H9 (cell line): Measurements from ENCODE around the gene CTDSPL. TPM values are rescaled to one million over a fixed set of nuclear protein-coding genes. Genes with fewer than 3 reads are reported as not detected.

Source experiments
- DNase-seq: peaks from one replicate; pipeline ENCODE4 v3.0.0-alpha.2; 2017
- H2AFZ ChIP-seq: one replicate; pipeline ENCODE4 v1.6.1; 2013; ENCODE audit warnings: mild to moderate bottlenecking, low read length, control low read depth, moderate library complexity
- H2AK5ac ChIP-seq: 2 replicates; pipeline ENCODE4 v1.6.1; 2013; ENCODE audit warnings: low read length, control low read depth, mixed read lengths; ENCODE audit not compliant: insufficient read length
- H2BK120ac ChIP-seq: one replicate; pipeline ENCODE4 v1.6.1; 2013; ENCODE audit warnings: low read depth, mild to moderate bottlenecking, low read length, control low read depth, inconsistent platforms; ENCODE audit not compliant: poor library complexity, severe bottlenecking
- H2BK12ac ChIP-seq: 2 replicates; pipeline ENCODE4 v1.6.1; 2013; ENCODE audit warnings: low read length, control low read depth, mixed read lengths, low read depth; ENCODE audit not compliant: insufficient read length
- H2BK15ac ChIP-seq: 2 replicates; pipeline ENCODE4 v1.6.1; 2013; ENCODE audit warnings: low read depth, low read length, control low read depth
- H2BK20ac ChIP-seq: one replicate; pipeline ENCODE4 v1.6.1; 2013; ENCODE audit warnings: low read depth, mild to moderate bottlenecking, low read length, control low read depth, inconsistent platforms; ENCODE audit not compliant: poor library complexity, severe bottlenecking
- H2BK5ac ChIP-seq: 2 replicates; pipeline ENCODE4 v1.6.1; 2013; ENCODE audit warnings: low read length, control low read depth, mixed read lengths; ENCODE audit not compliant: insufficient read length
- H3K14ac ChIP-seq: 2 replicates; pipeline ENCODE4 v1.6.1; 2013; ENCODE audit warnings: low read length, control low read depth; ENCODE audit not compliant: insufficient read depth
- H3K18ac ChIP-seq: 2 replicates; pipeline ENCODE4 v1.6.1; 2013; ENCODE audit warnings: low read depth, mild to moderate bottlenecking, mixed read lengths, low read length, control low read depth; ENCODE audit not compliant: insufficient read length
- H3K23ac ChIP-seq: 2 replicates; pipeline ENCODE4 v1.6.1; 2013; ENCODE audit warnings: low read length, control low read depth, mixed read lengths, low read depth; ENCODE audit not compliant: insufficient read length
- H3K23me2 ChIP-seq: 2 replicates; pipeline ENCODE4 v1.6.1; 2013; ENCODE audit warnings: low read depth, mild to moderate bottlenecking, mixed read lengths, low read length, control low read depth; ENCODE audit not compliant: insufficient read length, poor library complexity, severe bottlenecking
- H3K27ac ChIP-seq: 2 replicates; pipeline ENCODE4 v1.5.1; 2013; ENCODE audit warnings: low read length, control low read depth, mixed read lengths, low read depth; ENCODE audit not compliant: insufficient read length
- H3K27me3 ChIP-seq: 2 replicates; pipeline ENCODE4 v1.6.1; 2013; ENCODE audit warnings: low read length, control low read depth, inconsistent platforms; ENCODE audit not compliant: insufficient read depth
- H3K4ac ChIP-seq: 2 replicates; pipeline ENCODE4 v1.6.1; 2013; ENCODE audit warnings: low read depth, mild to moderate bottlenecking, control low read depth, inconsistent platforms, low read length, moderate library complexity
- H3K4me1 ChIP-seq: 2 replicates; pipeline ENCODE4 v1.6.1; 2013; ENCODE audit warnings: low read length, control low read depth, inconsistent platforms; ENCODE audit not compliant: insufficient read depth
- H3K4me2 ChIP-seq: 2 replicates; pipeline ENCODE4 v1.6.1; 2013; ENCODE audit warnings: low read length, control low read depth, mixed read lengths; ENCODE audit not compliant: insufficient read length, insufficient read depth
- H3K56ac ChIP-seq: 2 replicates; pipeline ENCODE4 v1.6.1; 2013; ENCODE audit warnings: low read depth, mild to moderate bottlenecking, mixed read lengths, low read length, control low read depth; ENCODE audit not compliant: insufficient read length
- H3K79me1 ChIP-seq: 2 replicates; pipeline ENCODE4 v1.6.1; 2013; ENCODE audit warnings: low read depth, mild to moderate bottlenecking, moderate library complexity, low read length, control low read depth, inconsistent platforms; ENCODE audit not compliant: insufficient read depth, poor library complexity, severe bottlenecking
- H3K79me2 ChIP-seq: 2 replicates; pipeline ENCODE4 v1.6.1; 2013; ENCODE audit warnings: low read length, control low read depth, inconsistent platforms; ENCODE audit not compliant: insufficient read depth
- H3K9ac ChIP-seq: 2 replicates; pipeline ENCODE4 v1.6.1; 2013; ENCODE audit warnings: low read length, control low read depth, mixed read lengths; ENCODE audit not compliant: insufficient read length; ENCODE audit errors: extremely low read depth
- H3K9me3 ChIP-seq: one replicate; pipeline ENCODE4 v1.6.1; 2013; ENCODE audit warnings: low read depth, low read length, inconsistent platforms; ENCODE audit not compliant: control insufficient read depth
- H3T11ph ChIP-seq: one replicate; pipeline ENCODE4 v1.6.1; 2013; ENCODE audit warnings: mild to moderate bottlenecking, low read length, control low read depth, inconsistent platforms
- H4K20me1 ChIP-seq: one replicate; pipeline ENCODE4 v1.6.1; 2013; ENCODE audit not compliant: control insufficient read depth, insufficient read length, insufficient read depth
- H4K5ac ChIP-seq: 2 replicates; pipeline ENCODE4 v1.6.1; 2013; ENCODE audit warnings: low read depth, mild to moderate bottlenecking, mixed read lengths, low read length, control low read depth; ENCODE audit not compliant: insufficient read length
- H4K8ac ChIP-seq: replicated peaks from 2 replicates; pipeline ENCODE4 v1.6.1; 2013; ENCODE audit warnings: low read length, control low read depth, mixed read lengths, low read depth; ENCODE audit not compliant: insufficient read length
- H4K91ac ChIP-seq: 2 replicates; pipeline ENCODE4 v1.6.1; 2013; ENCODE audit warnings: low read depth, mild to moderate bottlenecking, moderate library complexity, mixed read lengths, low read length, control low read depth; ENCODE audit not compliant: insufficient read length
- H3K27ac Mint-ChIP-seq, 3 experiments: 2 replicates in 2 of 3; 3 replicates in 1 of 3; pipeline ENCODE4 v1.8.0; 2020 to 2021; ENCODE audit warnings: mixed read lengths in 3 of 3, mild to moderate bottlenecking in 1 of 3, moderate library complexity in 1 of 3
- H3K27me3 Mint-ChIP-seq: 2 replicates; pipeline ENCODE4 v1.8.0; 2021; ENCODE audit warnings: low read depth, mild to moderate bottlenecking, moderate library complexity, mixed read lengths
- H3K36me3 Mint-ChIP-seq, 3 experiments: 2 replicates in 2 of 3; 3 replicates in 1 of 3; pipeline ENCODE4 v1.8.0; 2020 to 2021; ENCODE audit warnings: low read depth in 3 of 3, mixed read lengths in 3 of 3; ENCODE audit not compliant: insufficient read depth in 1 of 3
- H3K4me1 Mint-ChIP-seq, 2 experiments: 2 replicates each; pipeline ENCODE4 v1.8.0; 2020; ENCODE audit warnings: mixed read lengths in 2 of 2
- H3K4me3 Mint-ChIP-seq, 2 experiments: 2 replicates in 1 of 2; 3 replicates in 1 of 2; pipeline ENCODE4 v1.8.0; 2020 to 2021; ENCODE audit warnings: mild to moderate bottlenecking in 2 of 2, mixed read lengths in 2 of 2, moderate library complexity in 1 of 2
- H3K9me3 Mint-ChIP-seq, 2 experiments: 2 replicates in 1 of 2; 3 replicates in 1 of 2; pipeline ENCODE4 v1.8.0; 2020; ENCODE audit warnings: mild to moderate bottlenecking in 2 of 2, mixed read lengths in 2 of 2, moderate library complexity in 1 of 2
- WGBS: extraction: QIAGEN DNeasy Blood & Tissue Kit; methylation state at CpG from one replicate; pipeline ENCODE4 v1.1.7; 2013; ENCODE audit warnings: missing lambda C conversion rate, low lambda C conversion rate, mixed read lengths; ENCODE audit not compliant: insufficient read length; ENCODE audit errors: extremely low coverage; 5-methylcytosine and 5-hydroxymethylcytosine counted together
- total RNA-seq: library from RNA; stranded (reverse); gene quantifications from 2 replicates; pipeline ENCODE4 v1.2.1, GENCODE V29; 2021
- TF ChIP-seq, protein P1 (sequence below): fragments of 200-600 bp; sonication (generic); conservative IDR thresholded peaks from 3 replicates; pipeline ENCODE4 v1.8.0; 2021; ENCODE audit warnings: antibody characterized with exemption, mild to moderate bottlenecking

CTDSPL gene
- total RNA-seq, 1 experiment from 2014 or later: 20.8 TPM

DNA sequence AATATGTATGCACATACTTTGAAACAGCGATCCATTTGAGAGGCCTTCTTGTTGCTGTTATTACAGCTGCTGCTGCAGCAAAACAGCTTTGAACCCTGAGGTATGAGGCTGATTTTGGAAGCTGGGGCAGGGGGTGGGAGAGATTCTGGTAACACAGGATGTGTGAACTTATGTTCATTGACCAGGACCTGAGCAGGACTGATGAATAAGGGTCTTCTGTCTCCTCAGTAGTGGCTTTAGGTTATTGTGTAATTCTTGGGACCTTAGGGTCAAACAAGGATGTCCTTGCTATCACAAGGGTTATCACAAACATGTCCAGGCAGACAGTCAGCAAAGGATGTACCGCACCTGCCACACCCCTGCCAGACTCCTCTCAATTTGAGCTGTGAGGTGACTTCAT is 41.6 kb downstream of the CTDSPL start:
- WGBS: no CpG with 5 or more reads among the region's 2 CpGs

More for the DNA sequence above, 41.6 kb downstream of the CTDSPL start:
- H2AFZ ChIP-seq: no peak overlapping the region
- H3K27me3 ChIP-seq: no peaks in the 10 kb centered on the region
- H4K20me1 ChIP-seq: no peaks in the 10 kb centered on the region
- no peak overlapping the region for H3K9ac ChIP-seq
- peaks cover 9% of the 10 kb centered on the region for H3K4me1 ChIP-seq
- no peaks in the 10 kb centered on the region; a peak in 1 of 7 replicates for H3K36me3 Mint-ChIP-seq
- H3K56ac ChIP-seq: no peak overlapping the region
- no peak overlapping the region for H2BK5ac ChIP-seq
- no peak overlapping the region for H3K18ac ChIP-seq
- H3K4ac ChIP-seq: no peak overlapping the region
- no peak overlapping the region for H3K4me2 ChIP-seq
- no peak overlapping the region for H3K4me3 Mint-ChIP-seq
- H3K27ac Mint-ChIP-seq: no peak overlapping the region; a peak in 1 of 7 replicates
- H3K27ac ChIP-seq: no peak overlapping the region
- TF ChIP-seq, protein P1, sequence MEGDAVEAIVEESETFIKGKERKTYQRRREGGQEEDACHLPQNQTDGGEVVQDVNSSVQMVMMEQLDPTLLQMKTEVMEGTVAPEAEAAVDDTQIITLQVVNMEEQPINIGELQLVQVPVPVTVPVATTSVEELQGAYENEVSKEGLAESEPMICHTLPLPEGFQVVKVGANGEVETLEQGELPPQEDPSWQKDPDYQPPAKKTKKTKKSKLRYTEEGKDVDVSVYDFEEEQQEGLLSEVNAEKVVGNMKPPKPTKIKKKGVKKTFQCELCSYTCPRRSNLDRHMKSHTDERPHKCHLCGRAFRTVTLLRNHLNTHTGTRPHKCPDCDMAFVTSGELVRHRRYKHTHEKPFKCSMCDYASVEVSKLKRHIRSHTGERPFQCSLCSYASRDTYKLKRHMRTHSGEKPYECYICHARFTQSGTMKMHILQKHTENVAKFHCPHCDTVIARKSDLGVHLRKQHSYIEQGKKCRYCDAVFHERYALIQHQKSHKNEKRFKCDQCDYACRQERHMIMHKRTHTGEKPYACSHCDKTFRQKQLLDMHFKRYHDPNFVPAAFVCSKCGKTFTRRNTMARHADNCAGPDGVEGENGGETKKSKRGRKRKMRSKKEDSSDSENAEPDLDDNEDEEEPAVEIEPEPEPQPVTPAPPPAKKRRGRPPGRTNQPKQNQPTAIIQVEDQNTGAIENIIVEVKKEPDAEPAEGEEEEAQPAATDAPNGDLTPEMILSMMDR: no peak
- H3K9me3 Mint-ChIP-seq: no peaks in the 10 kb centered on the region
- no peak overlapping the region for H4K91ac ChIP-seq
- no peak overlapping the region for H2BK120ac ChIP-seq
- DNase-seq: no peak
- H2BK15ac ChIP-seq: no peak overlapping the region
- no peak overlapping the region for H4K5ac ChIP-seq
- no peak overlapping the region for H3T11ph ChIP-seq
- no peaks in the 10 kb centered on the region for H3K27me3 Mint-ChIP-seq
- no peaks in the 10 kb centered on the region for H3K23me2 ChIP-seq
- no peak overlapping the region for H2BK12ac ChIP-seq
- no peak overlapping the region for H4K8ac ChIP-seq
- no peak overlapping the region for H2AK5ac ChIP-seq
- 0 out of 2 replicates have a peak, but pooled peaks cover 2% of the 10 kb centered on the region for H3K79me2 ChIP-seq
- H3K14ac ChIP-seq: no peak overlapping the region
- no peak overlapping the region for H2BK20ac ChIP-seq
- H3K79me1 ChIP-seq: no peaks in the 10 kb centered on the region
- no peaks in the 10 kb centered on the region for H3K9me3 ChIP-seq
- H3K23ac ChIP-seq: no peak overlapping the region
- H3K4me1 Mint-ChIP-seq: peaks cover 41 to 44% of the 10 kb centered on the region in 2 experiments
